GM11168 (cell line): ENCODE data around the gene CTBS.
"Not testable (repeated sequence)": the region's sequence is repeated elsewhere in the genome, so short reads cannot be mapped to it uniquely, and the experiment has no call there.

Source experiments
- in situ Hi-C: fragments of 300-500 bp; cut with MboI; formaldehyde crosslinking; loops from one replicate; pipeline ENCODE4 v1.12.0; 2022; ENCODE audit warnings: low sequenced_read_pairs; ENCODE audit not compliant: unreplicated experiment

Gene CTBS

GRCh38 chr1:84507887-84508286 lies 66.4 kb downstream of the CTBS start:
- in situ Hi-C loops: not testable (repeated sequence)

GRCh38 chr1:84506729-84507453 lies 67.3 kb downstream of the CTBS start:
- in situ Hi-C loops: no loop called here

GRCh38 chr1:84506002-84506728 lies 68.1 kb downstream of the CTBS start, which contains the start of the genes GNG5 and SPATA1:
GNG5 (minus strand) TSS chr1:84506581; CDS start chr1:84506091, 490 bp downstream.
SPATA1 (plus strand) TSS chr1:84506386; CDS start chr1:84516360, 9,974 bp downstream.
- in situ Hi-C loops: no loop called here

- in situ Hi-C loops: no loop called here
Observed at GRCh38 chr1:84505493-84506001, 68.7 kb downstream of the CTBS start.

- in situ Hi-C loops: no loop called here
Observed at GRCh38 chr1:84504580-84505492, 69.4 kb downstream of the CTBS start.

GRCh38 chr1:84502927-84503326 lies 71.3 kb downstream of the CTBS start:
- in situ Hi-C loops: no loop called here
